GM12892 (cell line): ENCODE measurements around the gene TJP1.

Experiments
- POLR2A ChIP-seq: IDR thresholded peaks from 2 replicates; pipeline ENCODE4 v1.6.1; 2011; ENCODE audit warnings: low read depth, low read length, control low read depth
- POLR2AphosphoS5 ChIP-seq: IDR thresholded peaks from 2 replicates; pipeline ENCODE4 v1.6.1; 2011; ENCODE audit warnings: low read depth, low read length, control low read depth
- TAF1 ChIP-seq: IDR thresholded peaks from 2 replicates; pipeline ENCODE4 v1.6.1; 2011; ENCODE audit warnings: low read depth, mild to moderate bottlenecking, control low read depth, low read length, borderline replicate concordance

GRCh38 chr15:29805043-29805707, 17.1 kb downstream of the TJP1 start:
- TF ChIP-seq TAF1 (no peak), POLR2AphosphoS5 (no peak), POLR2A (no peak)
